ENCODE data around the gene ATRAID. TPM values are rescaled to one million over a fixed set of nuclear protein-coding genes. Genes with fewer than 3 reads are reported as not detected.

ATRAID gene
- total and polyA plus RNA-seq, 2 experiments from 2014 or later = 129 to 154 TPM

- TF ChIP-seq ZNF462 (CRISPR knock-in tag; IDR thresholded peaks at IDR 0.05) (no peak), POLR2AphosphoS5 (IDR thresholded peaks at IDR 0.05; ENCODE audit: low read depth) (no peak), CREB1 (CRISPR knock-in tag; IDR thresholded peaks at IDR 0.05; ENCODE audit: low read depth) (no peak), STAT1 (IDR thresholded peaks at IDR 0.05; ENCODE audit: unreplicated experiment) (no peak), CTCF (conservative IDR thresholded peaks at IDR 0.05; ENCODE audit: low read depth in 2 of 2) (no peak)
- TF ChIP-seq, protein P1, sequence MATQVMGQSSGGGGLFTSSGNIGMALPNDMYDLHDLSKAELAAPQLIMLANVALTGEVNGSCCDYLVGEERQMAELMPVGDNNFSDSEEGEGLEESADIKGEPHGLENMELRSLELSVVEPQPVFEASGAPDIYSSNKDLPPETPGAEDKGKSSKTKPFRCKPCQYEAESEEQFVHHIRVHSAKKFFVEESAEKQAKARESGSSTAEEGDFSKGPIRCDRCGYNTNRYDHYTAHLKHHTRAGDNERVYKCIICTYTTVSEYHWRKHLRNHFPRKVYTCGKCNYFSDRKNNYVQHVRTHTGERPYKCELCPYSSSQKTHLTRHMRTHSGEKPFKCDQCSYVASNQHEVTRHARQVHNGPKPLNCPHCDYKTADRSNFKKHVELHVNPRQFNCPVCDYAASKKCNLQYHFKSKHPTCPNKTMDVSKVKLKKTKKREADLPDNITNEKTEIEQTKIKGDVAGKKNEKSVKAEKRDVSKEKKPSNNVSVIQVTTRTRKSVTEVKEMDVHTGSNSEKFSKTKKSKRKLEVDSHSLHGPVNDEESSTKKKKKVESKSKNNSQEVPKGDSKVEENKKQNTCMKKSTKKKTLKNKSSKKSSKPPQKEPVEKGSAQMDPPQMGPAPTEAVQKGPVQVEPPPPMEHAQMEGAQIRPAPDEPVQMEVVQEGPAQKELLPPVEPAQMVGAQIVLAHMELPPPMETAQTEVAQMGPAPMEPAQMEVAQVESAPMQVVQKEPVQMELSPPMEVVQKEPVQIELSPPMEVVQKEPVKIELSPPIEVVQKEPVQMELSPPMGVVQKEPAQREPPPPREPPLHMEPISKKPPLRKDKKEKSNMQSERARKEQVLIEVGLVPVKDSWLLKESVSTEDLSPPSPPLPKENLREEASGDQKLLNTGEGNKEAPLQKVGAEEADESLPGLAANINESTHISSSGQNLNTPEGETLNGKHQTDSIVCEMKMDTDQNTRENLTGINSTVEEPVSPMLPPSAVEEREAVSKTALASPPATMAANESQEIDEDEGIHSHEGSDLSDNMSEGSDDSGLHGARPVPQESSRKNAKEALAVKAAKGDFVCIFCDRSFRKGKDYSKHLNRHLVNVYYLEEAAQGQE (IDR thresholded peaks at IDR 0.05; ENCODE audit: unreplicated experiment) = no peak
Measured at GRCh38 chr2:27186613-27187345, 25.1 kb upstream of the ATRAID start (continued).

All from GM23338 (cell line).